ENCODE data around the gene ZNF521.

Gene ZNF521

DNA sequence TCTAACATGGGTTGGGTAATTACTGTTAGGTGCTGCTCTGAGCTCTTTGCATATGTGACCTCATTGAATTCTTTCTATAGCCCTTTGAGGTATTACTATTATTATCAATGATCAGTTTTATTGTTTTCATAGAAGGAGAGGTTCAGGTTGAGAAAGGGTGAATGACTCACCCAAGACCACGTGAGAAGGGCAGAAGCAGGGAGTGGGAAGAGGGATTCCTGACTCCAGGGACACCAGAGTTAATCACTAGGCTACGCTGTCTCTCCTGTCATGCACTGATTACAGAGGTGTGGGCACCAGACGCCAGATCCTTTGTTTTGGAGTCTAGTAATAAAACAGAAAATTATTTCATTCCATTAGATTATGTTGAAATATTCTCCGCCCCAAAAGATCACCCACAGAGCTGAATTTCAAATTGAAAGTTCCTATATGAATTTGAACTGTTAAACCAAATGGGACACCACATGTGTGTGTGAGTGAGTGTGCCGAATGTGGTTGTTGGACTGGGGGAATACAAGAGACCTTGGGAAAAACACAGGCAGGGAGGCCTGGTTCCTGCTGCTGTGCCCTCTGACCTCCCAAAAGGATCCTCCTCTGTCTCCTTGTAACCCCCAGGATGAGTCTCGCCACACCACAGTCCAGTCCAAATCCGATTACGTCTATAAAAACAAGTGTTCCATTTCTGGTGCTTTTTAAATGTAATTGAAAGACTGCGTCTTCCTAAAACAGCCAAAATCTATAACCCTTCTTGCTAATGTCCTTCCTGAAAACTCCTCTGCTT lies 215.4 kb downstream of the ZNF521 start:
- TF ChIP-seq, protein P1, sequence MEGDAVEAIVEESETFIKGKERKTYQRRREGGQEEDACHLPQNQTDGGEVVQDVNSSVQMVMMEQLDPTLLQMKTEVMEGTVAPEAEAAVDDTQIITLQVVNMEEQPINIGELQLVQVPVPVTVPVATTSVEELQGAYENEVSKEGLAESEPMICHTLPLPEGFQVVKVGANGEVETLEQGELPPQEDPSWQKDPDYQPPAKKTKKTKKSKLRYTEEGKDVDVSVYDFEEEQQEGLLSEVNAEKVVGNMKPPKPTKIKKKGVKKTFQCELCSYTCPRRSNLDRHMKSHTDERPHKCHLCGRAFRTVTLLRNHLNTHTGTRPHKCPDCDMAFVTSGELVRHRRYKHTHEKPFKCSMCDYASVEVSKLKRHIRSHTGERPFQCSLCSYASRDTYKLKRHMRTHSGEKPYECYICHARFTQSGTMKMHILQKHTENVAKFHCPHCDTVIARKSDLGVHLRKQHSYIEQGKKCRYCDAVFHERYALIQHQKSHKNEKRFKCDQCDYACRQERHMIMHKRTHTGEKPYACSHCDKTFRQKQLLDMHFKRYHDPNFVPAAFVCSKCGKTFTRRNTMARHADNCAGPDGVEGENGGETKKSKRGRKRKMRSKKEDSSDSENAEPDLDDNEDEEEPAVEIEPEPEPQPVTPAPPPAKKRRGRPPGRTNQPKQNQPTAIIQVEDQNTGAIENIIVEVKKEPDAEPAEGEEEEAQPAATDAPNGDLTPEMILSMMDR (IDR thresholded peaks at IDR 0.05; ENCODE audit: low read depth, low read length), result no peak
- no peaks in the 10 kb centered on the region for H3K9me3 ChIP-seq (ENCODE audit: severe bottlenecking)
- no peak for DNase-seq
- H3K27ac ChIP-seq, result no peak overlapping the region
- peaks cover 14% of the 10 kb centered on the region for H3K27me3 ChIP-seq (ENCODE audit: insufficient read depth, low read depth, severe bottlenecking)
- no peak overlapping the region for H3K4me3 ChIP-seq (ENCODE audit: low read depth, low read length)
- no peaks in the 10 kb centered on the region for H3K36me3 ChIP-seq

DNA sequence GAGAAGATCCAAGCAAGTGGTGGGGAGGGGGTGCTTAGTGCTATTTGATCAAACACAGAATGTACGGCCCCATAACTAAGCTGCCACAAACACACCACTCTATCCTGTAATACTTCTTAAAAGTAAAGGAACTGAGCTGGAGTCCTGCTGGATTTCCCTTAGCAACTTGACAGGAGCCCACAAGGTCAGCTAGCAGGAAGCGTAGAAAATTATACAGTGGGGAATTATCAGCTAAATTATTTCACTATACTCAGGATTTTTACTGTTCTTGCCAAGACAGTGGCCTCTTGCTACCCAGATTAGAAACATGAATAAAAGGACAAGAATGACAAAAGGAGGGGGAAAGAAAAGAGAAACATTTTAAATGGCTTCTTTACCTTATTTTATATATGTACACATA lies 217.1 kb downstream of the ZNF521 start:
- TF ChIP-seq, protein P1 (IDR thresholded peaks at IDR 0.05; ENCODE audit: low read depth, low read length), result no peak
- Histone ChIP-seq H3K27me3 (ENCODE audit: insufficient read depth, low read depth, severe bottlenecking) (peaks cover 15% of the 10 kb centered on the region), H3K27ac (no peak overlapping the region), H3K9me3 (ENCODE audit: severe bottlenecking) (no peaks in the 10 kb centered on the region), H3K4me3 (ENCODE audit: low read depth, low read length) (no peak overlapping the region), H3K36me3 (no peaks in the 10 kb centered on the region)
- DNase-seq, result no peak

DNA sequence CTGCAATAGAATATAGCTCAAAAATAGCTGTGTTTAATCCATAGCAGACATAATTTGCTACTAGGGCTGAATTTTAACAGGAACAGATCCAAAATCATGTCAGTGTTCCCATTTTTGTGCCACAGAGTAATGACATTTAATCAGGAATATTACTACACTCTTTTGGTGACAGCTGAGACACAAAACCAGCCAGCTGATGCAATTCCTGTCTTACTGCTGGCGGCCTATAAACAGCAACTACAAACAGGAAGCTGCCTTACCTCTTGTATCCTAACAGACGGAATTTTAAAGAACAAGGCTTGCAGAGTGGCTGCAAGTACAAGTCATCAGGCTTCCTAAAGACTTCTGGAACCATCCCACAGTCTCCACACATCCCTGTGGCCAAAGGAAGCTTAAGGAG lies 218.1 kb downstream of the ZNF521 start:
- Histone ChIP-seq H3K27ac (no peak overlapping the region), H3K4me3 (ENCODE audit: low read depth, low read length) (no peak overlapping the region), H3K36me3 (no peaks in the 10 kb centered on the region), H3K27me3 (ENCODE audit: insufficient read depth, low read depth, severe bottlenecking) (peaks cover 12% of the 10 kb centered on the region), H3K9me3 (ENCODE audit: severe bottlenecking) (no peaks in the 10 kb centered on the region)
- no peak for DNase-seq
- TF ChIP-seq, protein P1 (IDR thresholded peaks at IDR 0.05; ENCODE audit: low read depth, low read length), result no peak

DNA sequence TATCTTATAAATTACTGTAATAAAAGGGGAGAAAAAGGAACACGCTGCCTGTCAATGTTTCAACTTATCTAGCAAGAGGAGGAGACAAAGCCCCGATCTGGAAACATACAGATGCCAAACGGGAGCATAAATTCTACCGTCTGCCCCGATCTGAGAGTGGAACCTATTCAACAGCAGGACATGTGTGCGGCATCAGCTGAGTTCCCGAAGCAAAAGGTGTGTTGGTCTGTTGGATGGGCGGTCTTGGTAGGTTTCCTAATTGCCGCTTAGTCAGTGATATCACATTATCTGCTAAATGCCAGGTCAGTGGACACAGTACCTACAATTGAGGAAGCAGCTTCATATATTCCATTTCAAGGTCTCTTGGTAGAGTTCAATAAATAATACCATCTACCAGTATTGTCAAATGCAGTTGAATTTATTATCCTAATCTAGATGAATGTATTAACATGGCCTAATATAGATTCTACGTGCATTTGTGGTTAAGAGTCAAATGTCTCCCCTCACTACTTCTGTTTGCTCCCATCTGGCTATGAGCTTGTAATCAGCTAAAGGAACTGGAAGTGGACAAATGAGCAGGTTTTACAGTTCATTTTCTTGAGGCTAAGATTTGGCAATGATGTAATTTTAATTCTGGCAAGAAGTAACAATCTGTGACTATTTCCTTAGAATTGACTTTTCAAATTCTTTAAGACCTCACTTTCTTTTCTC lies 219.0 kb downstream of the ZNF521 start:
- Histone ChIP-seq H3K4me3 (ENCODE audit: low read depth, low read length) (no peak overlapping the region), H3K27ac (no peak overlapping the region), H3K36me3 (no peaks in the 10 kb centered on the region), H3K27me3 (ENCODE audit: insufficient read depth, low read depth, severe bottlenecking) (peaks cover 12% of the 10 kb centered on the region), H3K9me3 (ENCODE audit: severe bottlenecking) (no peaks in the 10 kb centered on the region)
- DNase-seq, result no peak
- TF ChIP-seq, protein P1 (IDR thresholded peaks at IDR 0.05; ENCODE audit: low read depth, low read length), result no peak

DNA sequence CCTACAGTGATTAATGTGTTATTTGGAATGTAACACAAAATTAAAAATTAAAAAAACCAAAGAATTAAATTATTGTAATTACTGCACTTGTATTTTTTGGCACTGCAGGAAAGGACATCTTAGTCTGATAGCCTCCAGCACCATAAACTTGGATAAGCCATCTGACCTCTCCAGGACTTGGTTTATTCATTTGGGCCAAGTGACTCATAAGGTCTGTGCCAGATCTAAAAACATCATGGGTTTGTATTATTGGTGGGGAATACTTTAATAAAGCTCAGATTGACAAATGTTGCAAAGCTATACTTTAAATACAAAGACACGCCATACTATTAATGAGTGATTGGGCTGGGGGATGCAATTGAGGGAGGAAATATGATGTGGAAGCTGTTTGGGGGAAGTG lies 225.2 kb downstream of the ZNF521 start:
- Histone ChIP-seq H3K9me3 (ENCODE audit: severe bottlenecking) (no peaks in the 10 kb centered on the region), H3K4me3 (ENCODE audit: low read depth, low read length) (no peak overlapping the region), H3K27ac (no peak overlapping the region), H3K27me3 (ENCODE audit: insufficient read depth, low read depth, severe bottlenecking) (peaks cover 10% of the 10 kb centered on the region), H3K36me3 (no peaks in the 10 kb centered on the region)
- TF ChIP-seq, protein P1 (IDR thresholded peaks at IDR 0.05; ENCODE audit: low read depth, low read length), result no peak
- DNase-seq, result no peak
